A673 (cell line): ENCODE measurements around the gene CFAP61.

Experiments used
- CTCF ChIP-seq: fragments of 300-800, 200-600 bp; sonication (generic); conservative IDR thresholded peaks from 2 replicates; pipeline ENCODE4 v1.5.1; 2017; ENCODE audit warnings: low read depth, mild to moderate bottlenecking, antibody characterized with exemption, low read length, moderate library complexity, mixed read lengths
- EZH2 ChIP-seq: fragments of 200-600 bp; sonication (generic); IDR thresholded peaks from 2 replicates; pipeline ENCODE4 v1.6.1; 2017; ENCODE audit warnings: borderline replicate concordance, low read depth, mild to moderate bottlenecking, mixed read lengths, antibody characterized with exemption, low read length; ENCODE audit not compliant: poor library complexity, severe bottlenecking

GRCh38 chr20:20365480-20366161, 313.3 kb downstream of the CFAP61 start:
- TF ChIP-seq CTCF (no peak), EZH2 (no peak)
